NOMO-1 treated with DMSO at 0.1 percent for 48 hours (cell line): ENCODE measurements around the gene SGPP1.
"Not testable (repeated sequence)": the region's sequence is repeated elsewhere in the genome, so short reads cannot be mapped to it uniquely, and the experiment has no call there.

Source experiments
- DNase-seq: peaks from one replicate; lab custom pipeline; 2025; ENCODE audit not compliant: unreplicated experiment; lab: John Stamatoyannopoulos, UW

SGPP1 gene

DNA sequence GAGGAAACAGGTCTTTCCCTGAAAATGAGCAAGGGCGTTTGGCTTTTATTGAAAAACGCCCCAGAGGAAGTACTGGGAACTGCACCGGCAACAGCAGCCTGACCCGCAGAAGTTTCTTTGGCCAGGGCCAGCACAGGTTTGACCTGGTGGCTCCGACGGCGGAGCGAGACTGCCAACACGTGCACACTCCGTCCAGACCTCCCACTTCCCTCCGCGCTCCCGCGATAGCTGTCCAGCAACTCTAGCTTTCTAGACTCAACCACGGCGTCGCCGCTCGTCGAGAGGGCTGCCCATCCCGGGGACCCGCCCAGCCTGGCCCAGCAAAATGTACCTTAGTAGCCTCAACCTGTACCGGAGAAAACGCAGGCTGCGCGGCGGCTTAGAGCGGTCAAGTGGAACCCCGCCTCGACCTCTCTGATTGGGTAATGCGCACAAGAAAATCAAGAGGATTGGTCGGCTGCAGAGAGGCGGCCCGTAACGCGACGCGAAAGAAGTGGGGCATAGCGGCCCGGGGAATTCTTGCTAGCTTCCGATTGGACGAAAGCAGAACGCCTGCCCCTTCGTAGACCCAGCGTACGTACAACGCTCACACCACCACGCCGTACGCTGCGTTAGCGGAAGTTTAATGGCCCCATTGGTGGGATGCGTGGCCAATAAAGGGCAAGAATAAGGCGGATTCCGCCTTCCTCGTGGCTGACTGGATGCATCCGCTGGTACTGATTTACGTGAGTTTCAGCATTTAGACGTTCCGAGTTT is 86.2 kb downstream of the SGPP1 start, which contains the start of gene WDR89:
WDR89 (minus strand) TSS at position 399 of the 756 bp plus-strand sequence. CDS start 41,929 bp downstream, outside the sequence.
- DNase-seq = peak; percentile 99

DNA sequence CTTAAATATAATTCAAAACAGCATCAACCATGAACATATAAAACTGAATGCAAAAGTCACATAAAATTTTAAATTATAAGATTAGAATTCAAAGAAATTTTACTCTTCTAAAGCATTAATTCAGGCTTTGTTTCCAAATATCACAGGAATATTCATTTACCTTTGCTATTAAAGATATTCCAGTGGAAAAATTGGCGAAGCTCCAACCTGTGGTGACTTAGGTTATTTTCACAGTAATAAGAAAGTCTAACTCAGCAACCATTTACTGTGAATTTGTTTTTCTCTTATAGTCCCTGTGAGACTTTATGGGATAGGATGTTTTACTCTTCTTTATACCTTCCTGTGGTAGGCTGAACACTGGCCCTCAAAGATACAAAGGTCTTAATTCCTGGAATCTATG is 89.4 kb downstream of the SGPP1 start:
- no peak for DNase-seq

- not testable (repeated sequence) for DNase-seq
Observed at GRCh38 chr14:63636094-63636635, 91.7 kb downstream of the SGPP1 start.
